Sigmoid colon (tissue), 4 donors: ENCODE results near the gene SNX27.

Source experiments
- CTCF ChIP-seq, 4 experiments: fragments of 450-650 bp in 3 of 4; fragments of 200-600 bp in 1 of 4; IDR thresholded peaks; one replicate each; pipeline ENCODE4 v1.5.1; 2016 to 2019; ENCODE audit warnings: antibody characterized with exemption in 4 of 4, mild to moderate bottlenecking in 3 of 4, moderate library complexity in 2 of 4
- EP300 ChIP-seq, 4 donors: sonication (generic); formaldehyde crosslinking; IDR thresholded peaks; one replicate each; pipeline ENCODE4 v1.6.1; 2017; ENCODE audit warnings: antibody characterized with exemption in 4 of 4

DNA sequence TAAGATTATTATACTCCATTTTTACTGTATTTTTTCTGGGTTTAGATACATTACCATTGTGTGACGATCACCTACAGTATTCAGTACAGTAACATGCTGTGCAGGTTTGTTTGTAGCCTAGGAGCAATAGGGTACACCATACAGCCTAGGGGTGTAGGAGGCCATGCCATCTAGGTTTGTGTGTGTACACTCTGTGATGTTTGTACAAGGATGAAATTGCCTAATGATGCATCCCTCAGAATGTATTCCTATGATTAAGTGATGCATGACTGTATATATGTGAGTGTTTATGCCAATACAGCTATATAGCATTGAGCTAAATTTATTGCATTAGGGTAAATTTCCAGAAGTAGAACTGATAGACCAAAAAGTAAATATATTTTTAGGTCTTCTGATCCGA lies 48.5 kb upstream of the SNX27 start:
- TF ChIP-seq EP300 (IDR thresholded peaks at IDR 0.05), result no peak
- TF ChIP-seq CTCF (IDR thresholded peaks at IDR 0.05), result no peak
